ENCODE data around the gene DENND10. TPM values are rescaled to one million over a fixed set of nuclear protein-coding genes. Genes with fewer than 3 reads are reported as not detected.
"Not testable (repeated sequence)": the region's sequence is repeated elsewhere in the genome, so short reads cannot be mapped to it uniquely, and the experiment has no call there.

The DENND10 gene
- total RNA-seq, 1 donor from 2014 or later, result 30.0 TPM

GRCh38 chr10:119166564-119166963 is 62.7 kb downstream of the DENND10 start:
- no peak for DNase-seq (ENCODE audit: low spot score)

- DNase-seq (ENCODE audit: low spot score), result no peak
Observed at GRCh38 chr10:119167041-119167440, 63.1 kb downstream of the DENND10 start.

- DNase-seq (ENCODE audit: low spot score), result no peak
Observed at GRCh38 chr10:119174109-119174508, 70.2 kb downstream of the DENND10 start.

DNA sequence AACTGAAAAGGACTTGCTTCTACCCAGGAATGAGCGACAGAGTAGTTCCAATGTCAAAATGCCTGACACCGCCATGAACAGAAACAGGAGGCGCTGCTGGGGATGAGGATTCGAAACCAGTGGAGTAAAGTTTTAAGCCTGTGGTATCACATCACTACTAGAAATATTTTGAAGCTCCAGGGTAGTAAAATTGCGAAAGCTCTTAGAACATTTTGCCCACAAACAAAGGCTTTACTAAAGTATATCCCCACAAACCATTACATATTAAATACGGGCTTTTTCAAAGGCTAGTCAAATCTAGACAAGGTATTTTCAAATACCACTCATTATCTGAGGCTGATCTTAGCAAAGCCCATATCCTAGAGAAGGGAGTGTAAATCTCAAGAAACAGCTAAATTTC is 72.3 kb downstream of the DENND10 start:
- no peak for DNase-seq (ENCODE audit: low spot score)

DNA sequence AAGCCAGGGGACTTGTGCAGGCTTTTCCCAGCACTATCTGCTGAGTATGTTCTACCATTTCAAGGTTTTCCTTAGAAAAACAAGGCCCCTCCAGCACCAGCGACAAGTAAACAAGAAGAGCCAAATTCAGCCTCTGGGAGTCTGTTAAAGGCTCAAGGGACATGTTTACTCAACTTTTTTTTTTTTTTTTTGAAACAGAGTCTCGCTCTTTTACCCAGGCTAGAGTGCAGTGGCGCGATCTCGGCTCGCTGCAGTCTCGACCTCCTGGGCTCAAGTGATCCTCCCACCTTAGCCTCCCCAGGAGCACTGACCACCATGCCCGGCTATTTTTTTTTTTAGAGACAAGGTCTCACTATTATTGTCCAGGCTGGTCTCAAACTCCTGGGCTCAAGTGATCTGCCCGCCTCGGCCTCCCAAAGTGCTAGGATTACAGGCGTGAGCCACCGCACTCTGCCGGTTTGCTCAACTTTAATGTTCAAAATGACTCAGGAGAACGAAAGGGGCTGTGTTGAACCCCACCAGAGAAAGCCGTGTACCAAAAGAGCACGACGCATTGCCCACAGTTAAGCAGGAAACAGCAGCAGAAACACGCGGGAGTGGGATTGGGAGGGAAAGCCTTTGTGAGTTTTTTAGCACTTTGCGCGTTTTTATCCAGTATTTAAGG is 73.9 kb downstream of the DENND10 start:
- DNase-seq (ENCODE audit: low spot score), result no peak

- peak; percentile 90 for DNase-seq (ENCODE audit: low spot score)
Observed at GRCh38 chr10:119178372-119179119, 74.6 kb downstream of the DENND10 start, which contains the start of gene PRDX3. Gene PRDX3 (minus strand): TSS chr10:119178812. CDS start chr10:119178790, 22 bp downstream.

DNA sequence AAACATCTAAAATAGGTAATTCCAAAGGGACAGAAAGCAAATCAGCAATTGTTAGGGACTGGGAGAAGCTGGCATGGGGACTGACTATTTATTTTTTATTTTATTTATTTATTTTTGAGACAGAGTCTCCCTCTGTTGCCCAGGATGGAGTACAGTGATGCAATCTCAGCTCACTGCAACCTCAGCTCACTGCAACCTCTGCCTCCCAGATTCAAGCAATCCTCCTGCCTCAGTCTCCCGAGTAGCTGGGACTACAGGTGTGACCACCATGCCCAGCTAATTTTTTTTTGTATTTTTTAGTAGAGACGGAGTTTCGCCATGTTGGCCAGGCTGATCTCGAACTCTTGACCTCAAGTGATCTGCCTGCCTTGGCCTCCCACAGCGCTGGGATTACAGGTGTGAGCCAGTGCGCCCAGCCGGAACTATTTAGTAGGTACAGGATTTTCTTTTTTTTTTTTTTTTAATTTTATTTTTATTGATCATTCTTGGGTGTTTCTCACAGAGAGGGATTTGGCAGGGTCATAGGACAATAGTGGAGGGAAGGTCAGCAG is 77.0 kb downstream of the DENND10 start:
- not testable (repeated sequence) for DNase-seq (ENCODE audit: low spot score)

DNA sequence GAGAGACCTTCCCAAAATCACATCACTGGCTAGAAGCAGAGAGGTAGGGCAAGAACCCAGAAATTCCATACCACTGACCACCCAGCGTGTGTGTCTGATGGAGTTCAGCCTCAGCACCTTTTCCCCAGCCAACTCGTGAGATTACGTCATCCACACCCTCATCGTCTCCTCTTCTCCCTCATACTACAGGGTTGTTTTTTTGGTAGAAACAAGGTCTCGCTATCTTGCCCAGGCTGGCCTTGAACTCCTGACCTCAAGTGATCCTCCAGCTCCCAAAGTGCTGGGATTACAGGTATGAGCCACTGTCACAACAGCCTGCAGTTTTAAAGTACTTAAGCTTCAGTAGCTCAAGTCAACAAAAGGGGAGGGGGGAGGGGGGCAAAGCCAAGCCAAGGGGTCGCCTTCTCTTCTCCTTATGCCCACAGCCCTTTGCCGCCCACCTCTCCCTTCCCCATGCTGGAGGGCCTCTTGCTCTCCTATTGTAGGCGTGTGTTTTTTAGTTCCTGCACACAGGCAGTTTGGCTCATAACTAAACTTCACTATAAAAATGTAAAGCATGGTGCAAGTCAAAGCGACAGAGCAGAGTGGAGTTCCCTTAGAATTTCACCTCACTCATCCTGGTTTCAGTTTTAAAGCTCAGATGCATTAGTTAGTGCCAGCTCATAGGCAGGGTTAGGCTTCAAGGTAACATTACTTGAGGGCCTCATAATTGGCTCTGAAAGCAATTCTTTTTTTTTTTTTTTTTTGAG is 79.9 kb downstream of the DENND10 start:
- DNase-seq (ENCODE audit: low spot score), result no peak

Other genes starting within 250 kb of the DENND10 start
- 0.60 TPM for gene NANOS1, start 74.4 kb upstream of the DENND10 start, total RNA-seq
- gene EIF3A, start 23.3 kb upstream of the DENND10 start, total RNA-seq, result 86.8 TPM
- 15.8 TPM for gene SFXN4, start 61.6 kb downstream of the DENND10 start, total RNA-seq
- gene PRDX3, start 74.7 kb downstream of the DENND10 start, total RNA-seq, result 126 TPM
- gene GRK5, start 103.5 kb downstream of the DENND10 start, total RNA-seq, result 21.1 TPM

Measured in mucosa of gallbladder (tissue), 1 donor.